Tibial artery (tissue), 4 donors: ENCODE data around the gene GAL3ST3.
"Not testable (repeated sequence)": the region's sequence is repeated elsewhere in the genome, so short reads cannot be mapped to it uniquely, and the experiment has no call there.

Experiments
- DNase-seq, 2 donors: peaks; one replicate each; pipeline ENCODE4 v3.0.0-alpha.2; 2019
- H3K27ac ChIP-seq, 2 donors: fragments of 200-600 bp; sonication (generic) in 1 of 2; 1 replicate in 1 of 2; 2 replicates in 1 of 2; pipeline ENCODE4 v1.5.1; 2018 to 2019; ENCODE audit warnings: mild to moderate bottlenecking in 1 of 2
- H3K27me3 ChIP-seq, 2 donors: fragments of 200-600 bp; sonication (generic) in 1 of 2; one replicate each; pipeline versions ENCODE4 v1.5.1 to v1.6.0; 2016 to 2019
- H3K36me3 ChIP-seq, 3 donors: fragments of 200-600 bp; sonication (generic) in 2 of 3; one replicate each; pipeline ENCODE4 v1.5.1; 2016 to 2019; ENCODE audit warnings: mild to moderate bottlenecking in 2 of 3
- H3K4me1 ChIP-seq, 4 donors: fragments of 200-600 bp; sonication (generic) in 2 of 4; 1 replicate in 3 of 4; 2 replicates in 1 of 4; pipeline ENCODE4 v1.5.1; 2016 to 2019
- H3K4me3 ChIP-seq, 2 donors: fragments of 200-600 bp; sonication (generic) in 1 of 2; 1 replicate in 1 of 2; 2 replicates in 1 of 2; pipeline ENCODE4 v1.5.1; 2018 to 2019; ENCODE audit warnings: mild to moderate bottlenecking in 2 of 2
- H3K9me3 ChIP-seq, 3 donors: fragments of 200-600 bp; sonication (generic) in 1 of 3; one replicate each; pipeline ENCODE4 v1.5.1; 2016 to 2019
- CTCF ChIP-seq, 2 experiments: fragments of 200-600 bp in 1 of 2; fragments of 450-650 bp in 1 of 2; IDR thresholded peaks; one replicate each; pipeline ENCODE4 v1.5.1; 2017 to 2019; ENCODE audit warnings: antibody characterized with exemption in 2 of 2, mild to moderate bottlenecking in 1 of 2, moderate library complexity in 1 of 2
- intact Hi-C: fragments of 100-400 bp; cut with DNase I; formaldehyde crosslinking; loops from one replicate; pipeline ENCODE4 v1.15.0; 2023; ENCODE audit warnings: low total_unique reads

Gene GAL3ST3

GRCh38 chr11:66084821-66085475 lies 36.0 kb upstream of the GAL3ST3 start:
- intact Hi-C loops, result no loop called here
- Histone ChIP-seq H3K4me3 (no peak overlapping the region), H3K36me3 (no peaks in the 10 kb centered on the region), H3K27me3 (no peaks in the 10 kb centered on the region), H3K9me3 (no peaks in the 10 kb centered on the region), H3K27ac (no peak overlapping the region), H3K4me1 (peaks cover 0 to 58% (median 46%) of the 10 kb centered on the region in 4 donors)
- no peak for DNase-seq
- TF ChIP-seq CTCF (IDR thresholded peaks at IDR 0.05), result no peak

- Histone ChIP-seq H3K27ac (peak overlapping the region; percentile 5 to 43), H3K4me3 (no peak overlapping the region), H3K36me3 (no peaks in the 10 kb centered on the region), H3K27me3 (no peaks in the 10 kb centered on the region), H3K9me3 (no peaks in the 10 kb centered on the region), H3K4me1 (peaks cover 0 to 63% (median 49%) of the 10 kb centered on the region in 4 donors)
- no peak for DNase-seq
- intact Hi-C loops, result no loop called here
- no peak for TF ChIP-seq CTCF (IDR thresholded peaks at IDR 0.05)
Measured at GRCh38 chr11:66083767-66084166, 34.8 kb upstream of the GAL3ST3 start.

- peak overlapping the region; percentile 5 to 43 for H3K27ac ChIP-seq
- no peak for DNase-seq
- no peaks in the 10 kb centered on the region for H3K36me3 ChIP-seq
- intact Hi-C loops, result no loop called here
- no peak for TF ChIP-seq CTCF (IDR thresholded peaks at IDR 0.05)
- no peaks in the 10 kb centered on the region for H3K27me3 ChIP-seq
- no peaks in the 10 kb centered on the region for H3K9me3 ChIP-seq
- H3K4me3 ChIP-seq, result no peak overlapping the region
- H3K4me1 ChIP-seq, result peaks cover 0 to 63% (median 49%) of the 10 kb centered on the region in 4 donors
Measured at GRCh38 chr11:66082946-66083698, 34.2 kb upstream of the GAL3ST3 start.

GRCh38 chr11:66081505-66081904 lies 32.5 kb upstream of the GAL3ST3 start:
- no peak for TF ChIP-seq CTCF (IDR thresholded peaks at IDR 0.05)
- Histone ChIP-seq H3K4me3 (no peak overlapping the region), H3K27ac (peak overlapping the region; percentile 53 to 68), H3K36me3 (no peaks in the 10 kb centered on the region), H3K9me3 (no peaks in the 10 kb centered on the region), H3K4me1 (peaks cover 0 to 71% (median 54%) of the 10 kb centered on the region in 4 donors), H3K27me3 (no peaks in the 10 kb centered on the region)
- peak; percentile 61 to 69 for DNase-seq
- intact Hi-C loops, result no loop called here

- H3K36me3 ChIP-seq, result peaks cover 0 to 2% (median 0%) of the 10 kb centered on the region in 3 donors
- intact Hi-C loops, result no loop called here
- H3K27ac ChIP-seq, result peak overlapping the region; percentile 53 to 68
- peaks cover 0 to 69% (median 56%) of the 10 kb centered on the region in 4 donors for H3K4me1 ChIP-seq
- H3K9me3 ChIP-seq, result no peaks in the 10 kb centered on the region
- no peak for TF ChIP-seq CTCF (IDR thresholded peaks at IDR 0.05)
- no peak overlapping the region for H3K4me3 ChIP-seq
- H3K27me3 ChIP-seq, result no peaks in the 10 kb centered on the region
- peak; percentile 82 to 84 for DNase-seq
Measured at GRCh38 chr11:66080055-66080817, 31.3 kb upstream of the GAL3ST3 start.

GRCh38 chr11:66078949-66079348 lies 30.0 kb upstream of the GAL3ST3 start:
- peaks cover 0 to 58% (median 45%) of the 10 kb centered on the region in 4 donors for H3K4me1 ChIP-seq
- H3K9me3 ChIP-seq, intact Hi-C loops, H3K36me3 ChIP-seq, H3K27me3 ChIP-seq, H3K27ac ChIP-seq, H3K4me3 ChIP-seq, DNase-seq: not testable (repeated sequence)
